IMR-90 (cell line): Measurements from ENCODE around the gene MALRD1. TPM values are rescaled to one million over a fixed set of nuclear protein-coding genes. Genes with fewer than 3 reads are reported as not detected.

Source experiments
- ATAC-seq: fragments of 200-7000 bp; cut with Tn5 transposase; 2 replicates; pipeline ENCODE4 v1.9.1; 2020; ENCODE audit warnings: low read depth, mild to moderate bottlenecking, moderate library complexity
- BruUV-seq: library from RNA; stranded (reverse); fragments of 400-500 nt; replicated peaks from 2 replicates; lab custom pipeline; 2021; lab: Mats Ljungman, UMichigan
- CTCF ChIA-PET: fragments of 300-600 bp; formaldehyde crosslinking; extraction: SDS; loops from one replicate; lab custom pipeline; 2021; ENCODE audit warnings: antibody characterized with exemption; lab: Yijun Ruan, JAX
- POLR2A ChIA-PET: fragments of 300-600 bp; sonication (Branson Sonifier 250); formaldehyde crosslinking; loops from one replicate; lab custom pipeline; 2022; ENCODE audit warnings: antibody characterized with exemption; ENCODE audit not compliant: unreplicated experiment; lab: Charles Lee
- DNase-seq: peaks from one replicate; pipeline ENCODE4 v3.0.0; 2013
- H2AFZ ChIP-seq: replicated peaks from 2 replicates; pipeline ENCODE3; 2013; ENCODE audit warnings: low read length, mild to moderate bottlenecking; ENCODE audit not compliant: poor library complexity
- H2AK5ac ChIP-seq: 2 replicates; pipeline ENCODE4 v1.6.1; 2013; ENCODE audit warnings: low read depth, low read length, inconsistent platforms
- H2AK9ac ChIP-seq: replicated peaks from 2 replicates; pipeline ENCODE3; 2013; ENCODE audit warnings: mild to moderate bottlenecking, low read depth, low read length, moderate library complexity; ENCODE audit not compliant: poor library complexity
- H2BK120ac ChIP-seq: 2 replicates; pipeline ENCODE4 v1.6.1; 2013; ENCODE audit warnings: low read depth, low read length, inconsistent platforms
- H2BK15ac ChIP-seq: 3 replicates; pipeline ENCODE4 v1.6.1; 2013; ENCODE audit warnings: low read depth, low read length, inconsistent platforms
- H2BK20ac ChIP-seq: 2 replicates; pipeline ENCODE4 v1.6.1; 2013; ENCODE audit warnings: low read depth, mild to moderate bottlenecking, inconsistent platforms, low read length, moderate library complexity
- H2BK5ac ChIP-seq: 2 replicates; pipeline ENCODE4 v1.6.1; 2013; ENCODE audit warnings: mild to moderate bottlenecking, low read depth, low read length, inconsistent platforms; ENCODE audit not compliant: poor library complexity, severe bottlenecking
- H3K14ac ChIP-seq: replicated peaks from 2 replicates; pipeline ENCODE4 v1.6.1; 2013; ENCODE audit warnings: low read depth, low read length, inconsistent platforms
- H3K18ac ChIP-seq: 2 replicates; pipeline ENCODE4 v1.6.1; 2013; ENCODE audit warnings: low read depth, low read length, control low read depth
- H3K23ac ChIP-seq: 2 replicates; pipeline ENCODE4 v1.6.1; 2013; ENCODE audit warnings: low read depth, low read length, inconsistent platforms
- H3K27ac ChIP-seq: 2 replicates; pipeline ENCODE4 v1.5.1; 2013; ENCODE audit warnings: mild to moderate bottlenecking, control low read depth, low read length; ENCODE audit not compliant: insufficient read depth
- H3K27me3 ChIP-seq: 2 replicates; pipeline ENCODE4 v1.6.1; 2013; ENCODE audit warnings: low read length; ENCODE audit not compliant: control insufficient read depth, insufficient read depth
- H3K36me3 ChIP-seq: 2 replicates; pipeline ENCODE4 v1.6.1; 2013; ENCODE audit warnings: low read length, mixed read lengths; ENCODE audit not compliant: control insufficient read depth, insufficient read depth
- H3K4ac ChIP-seq: 2 replicates; pipeline ENCODE4 v1.6.1; 2013; ENCODE audit warnings: low read depth, low read length, inconsistent platforms
- H3K4me1 ChIP-seq: 2 replicates; pipeline ENCODE4 v1.6.1; 2013; ENCODE audit warnings: low read length, mixed read lengths; ENCODE audit not compliant: control insufficient read depth, insufficient read depth
- H3K4me2 ChIP-seq: 2 replicates; pipeline ENCODE4 v1.6.1; 2013; ENCODE audit warnings: low read depth, mild to moderate bottlenecking, control low read depth, low read length, moderate library complexity
- H3K4me3 ChIP-seq: 2 replicates; pipeline ENCODE4 v1.5.1; 2013; ENCODE audit warnings: low read depth, mild to moderate bottlenecking, control low read depth, low read length, moderate library complexity; ENCODE audit not compliant: insufficient read depth
- H3K56ac ChIP-seq: 2 replicates; pipeline ENCODE4 v1.6.1; 2013; ENCODE audit warnings: low read length, inconsistent platforms; ENCODE audit not compliant: insufficient read depth; ENCODE audit errors: extremely low read depth
- H3K79me1 ChIP-seq, 2 experiments: 2 replicates each; pipeline ENCODE4 v1.6.1; 2013; ENCODE audit warnings: low read length in 2 of 2, inconsistent platforms in 1 of 2, low read depth in 1 of 2
- H3K9ac ChIP-seq: 2 replicates; pipeline ENCODE4 v1.6.1; 2013; ENCODE audit warnings: low read depth, low read length, control low read depth
- H3K9me1 ChIP-seq: 2 replicates; pipeline ENCODE4 v1.6.1; 2013; ENCODE audit warnings: low read length, inconsistent platforms; ENCODE audit not compliant: insufficient read depth
- H3K9me3 ChIP-seq: 2 replicates; pipeline ENCODE4 v1.6.1; 2013; ENCODE audit warnings: low read length; ENCODE audit not compliant: control insufficient read depth, insufficient read depth
- H4K20me1 ChIP-seq: 2 replicates; pipeline ENCODE4 v1.6.1; 2013; ENCODE audit warnings: low read length, inconsistent platforms; ENCODE audit not compliant: insufficient read depth
- H4K5ac ChIP-seq: 2 replicates; pipeline ENCODE4 v1.6.1; 2013; ENCODE audit warnings: mild to moderate bottlenecking, low read depth, low read length, control low read depth
- H4K8ac ChIP-seq, 2 experiments: 2 replicates each; pipeline ENCODE4 v1.6.1; 2013; ENCODE audit warnings: low read depth in 2 of 2, low read length in 2 of 2, control low read depth in 1 of 2, inconsistent platforms in 1 of 2
- H4K91ac ChIP-seq: 2 replicates; pipeline ENCODE4 v1.6.1; 2013; ENCODE audit warnings: low read depth, low read length, inconsistent platforms; ENCODE audit not compliant: insufficient read depth
- BHLHE40 ChIP-seq: fragments of 150-350 bp; IDR thresholded peaks from 2 replicates; pipeline ENCODE4 v1.6.1; 2016; ENCODE audit warnings: mild to moderate bottlenecking, low read depth, low read length
- CEBPB ChIP-seq: IDR thresholded peaks from 2 replicates; pipeline ENCODE4 v1.6.1; 2012; ENCODE audit warnings: low read depth, low read length, improper control_type of control experiment
- CHD1 ChIP-seq: IDR thresholded peaks from 2 replicates; pipeline ENCODE4 v1.6.1; 2012; ENCODE audit warnings: low read depth, low read length, improper control_type of control experiment
- CTCF ChIP-seq: conservative IDR thresholded peaks from 2 replicates; pipeline ENCODE4 v1.5.1; 2012; ENCODE audit warnings: mild to moderate bottlenecking, low read depth, low read length, improper control_type of control experiment
- ELK1 ChIP-seq: fragments of 150-350 bp; IDR thresholded peaks from 2 replicates; pipeline ENCODE4 v1.6.1; 2016; ENCODE audit warnings: low read depth, mild to moderate bottlenecking, low read length, moderate library complexity, borderline replicate concordance
- FOS ChIP-seq: fragments of 150-350 bp; IDR thresholded peaks from 2 replicates; pipeline ENCODE4 v1.6.1; 2016; ENCODE audit warnings: low read depth, low read length
- MAFK ChIP-seq: IDR thresholded peaks from 2 replicates; pipeline ENCODE4 v1.6.1; 2012; ENCODE audit warnings: low read depth, low read length, improper control_type of control experiment
- MAZ ChIP-seq: IDR thresholded peaks from 2 replicates; pipeline ENCODE4 v1.6.1; 2012; ENCODE audit warnings: low read depth, mild to moderate bottlenecking, low read length, improper control_type of control experiment, moderate library complexity, borderline replicate concordance
- NFE2L2 ChIP-seq: fragments of 150-350 bp; IDR thresholded peaks from 2 replicates; pipeline ENCODE4 v1.6.1; 2016; ENCODE audit warnings: low read depth, mild to moderate bottlenecking, low read length
- RAD21 ChIP-seq: IDR thresholded peaks from 2 replicates; pipeline ENCODE4 v1.6.1; 2012; ENCODE audit warnings: low read length, improper control_type of control experiment
- RCOR1 ChIP-seq: IDR thresholded peaks from 2 replicates; pipeline ENCODE4 v1.6.1; 2012; ENCODE audit warnings: mild to moderate bottlenecking, low read length, improper control_type of control experiment; ENCODE audit not compliant: insufficient replicate concordance
- RFX5 ChIP-seq: IDR thresholded peaks from 2 replicates; pipeline ENCODE4 v1.8.0; 2012; ENCODE audit warnings: low read depth, mild to moderate bottlenecking, low read length, moderate library complexity
- SMC3 ChIP-seq: fragments of 150-350 bp; IDR thresholded peaks from 2 replicates; pipeline ENCODE4 v1.6.1; 2016; ENCODE audit warnings: low read depth, mild to moderate bottlenecking, antibody characterized with exemption, low read length, moderate library complexity
- USF2 ChIP-seq: fragments of 150-350 bp; IDR thresholded peaks from 2 replicates; pipeline ENCODE4 v1.6.1; 2017; ENCODE audit warnings: mild to moderate bottlenecking, antibody characterized with exemption, low read length, low read depth
- WGBS, 2 experiments: methylation state at CpG; one replicate each; pipeline versions ENCODE4 v1.1.5 to v1.1.7; 2013; ENCODE audit warnings: missing lambda C conversion rate in 2 of 2; ENCODE audit not compliant: insufficient read length in 1 of 2; ENCODE audit errors: extremely low coverage in 2 of 2; 5-methylcytosine and 5-hydroxymethylcytosine counted together
- dilution Hi-C: fragments of 300-500 bp; cut with HindIII; formaldehyde crosslinking; loops from one replicate; pipeline ENCODE4 v1.14.3; 2018; ENCODE audit warnings: low sequenced_read_pairs; ENCODE audit not compliant: unreplicated experiment
- in situ Hi-C: fragments of 300-500 bp; cut with MboI; formaldehyde crosslinking; loops from 3 replicates; pipeline ENCODE4 v1.14.3; 2019; ENCODE audit warnings: low sequenced_read_pairs, inconsistent platforms, mixed read lengths
- intact Hi-C: fragments of 100-400 bp; cut with micrococcal nuclease; formaldehyde crosslinking; loops from 2 replicates; pipeline ENCODE4 v1.10.0; 2022
- polyA plus RNA-seq, 3 experiments: library from polyadenylated mRNA; depleted of rRNA; stranded (reverse); fragments of >200 nt; gene quantifications; 2 replicates each; pipeline ENCODE4 v1.2.3, GENCODE V29; 2012; ENCODE audit warnings: low replicate concordance in 1 of 3
- total RNA-seq: library from RNA; depleted of rRNA; stranded (reverse); fragments of >200 nt; gene quantifications from 2 replicates; pipeline ENCODE4 v1.2.3, GENCODE V29; 2012

MALRD1 gene
- total and polyA plus RNA-seq, 2 of the 4 experiments (the other 2 are of a cell fraction), result 0.34 to 1.1 TPM

- TF ChIP-seq SMC3 (no peak), MAZ (no peak), MAFK (no peak), CHD1 (no peak), FOS (no peak), CEBPB (no peak), BHLHE40 (no peak), USF2 (no peak), NFE2L2 (no peak), RAD21 (no peak), RCOR1 (no peak), RFX5 (no peak), ELK1 (no peak), CTCF (no peak)
- intact Hi-C loops, result no loop called here
- no peaks in the 10 kb centered on the region for H3K9me1 ChIP-seq
- no peaks in the 10 kb centered on the region for H3K79me1 ChIP-seq
- no peak overlapping the region for H3K9ac ChIP-seq
- H3K4me2 ChIP-seq, result no peak overlapping the region
- H3K9me3 ChIP-seq, result no peaks in the 10 kb centered on the region
- H4K91ac ChIP-seq, result no peak overlapping the region
- H3K4me1 ChIP-seq, result no peaks in the 10 kb centered on the region
- no peak overlapping the region for H2BK120ac ChIP-seq
- ChIA-PET POLR2A (no interaction called here), CTCF (no interaction called here)
- H2BK20ac ChIP-seq, result no peak overlapping the region
- ATAC-seq, result no peak
- no peaks in the 10 kb centered on the region for H4K20me1 ChIP-seq
- no peak overlapping the region for H4K5ac ChIP-seq
- no peak overlapping the region for H3K14ac ChIP-seq
- in situ Hi-C loops, result no loop called here
- H3K36me3 ChIP-seq, result no peaks in the 10 kb centered on the region
- H2BK5ac ChIP-seq, result no peak overlapping the region
- H2BK15ac ChIP-seq, result no peak overlapping the region
- H2AFZ ChIP-seq, result no peak overlapping the region
- H3K23ac ChIP-seq, result no peak overlapping the region
- no peak overlapping the region for H3K4me3 ChIP-seq
- dilution Hi-C loops, result no loop called here
- no peak for DNase-seq
- H3K27ac ChIP-seq, result no peak overlapping the region
- BruUV-seq, result no TSS peak
- no CpG with 5 or more reads among the region's 3 CpGs for WGBS, 2 experiments
- no peak overlapping the region for H4K8ac ChIP-seq
- H3K56ac ChIP-seq, result no peak overlapping the region
- H3K4ac ChIP-seq, result no peak overlapping the region
- H2AK5ac ChIP-seq, result no peak overlapping the region
- no peak overlapping the region for H3K18ac ChIP-seq
- no peak overlapping the region for H2AK9ac ChIP-seq
- H3K27me3 ChIP-seq, result no peaks in the 10 kb centered on the region
Observed at GRCh38 chr10:19043431-19043830, 5.2 kb upstream of the MALRD1 start.
